ENCODE data around the gene FADS1. TPM values are rescaled to one million over a fixed set of nuclear protein-coding genes. Genes with fewer than 3 reads are reported as not detected.
A peak's percentile ranks its signal among the peaks of the same experiment; 100 is the strongest.

FADS1 gene
- total and polyA plus RNA-seq, 2 donors (not counting 3 experiments of a cell fraction or from before 2014, with no cell fraction given): 110 to 121 TPM

DNA sequence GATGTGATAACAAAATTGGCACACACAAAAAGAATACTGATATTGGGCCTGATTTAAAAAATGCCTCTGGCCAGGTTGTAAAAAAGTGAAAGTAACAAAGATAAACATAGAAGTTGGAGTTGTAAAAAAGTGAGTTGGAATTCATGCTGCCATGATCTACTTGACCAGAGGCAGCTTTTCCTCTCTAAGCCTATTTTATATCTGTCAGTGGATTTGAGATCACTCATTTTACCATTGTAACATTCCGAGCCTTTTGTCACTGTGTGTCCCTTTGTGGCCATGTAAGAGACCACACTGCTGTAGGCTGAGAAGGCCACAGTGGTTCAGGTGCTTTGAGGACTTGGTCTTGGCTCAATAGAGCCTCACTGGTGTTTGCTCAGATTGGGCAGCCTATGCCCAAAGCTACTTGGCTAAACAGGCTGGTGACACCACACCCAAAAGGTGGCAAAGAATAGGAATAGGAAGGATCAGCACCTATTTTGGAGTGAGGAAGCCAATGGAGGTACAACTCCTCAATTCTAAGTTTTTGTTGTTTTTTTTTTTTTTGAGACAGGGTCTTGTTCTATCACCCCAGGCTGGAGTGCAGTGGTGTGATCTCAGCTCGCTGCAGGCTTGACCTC lies 17.0 kb downstream of the FADS1 start:
- no peaks in the 10 kb centered on the region for H4K20me1 ChIP-seq (replicated peaks; ENCODE audit: control insufficient read depth, extremely low read depth, insufficient read depth, low read length)
- peaks cover 17% of the 10 kb centered on the region for H3K4me1 ChIP-seq (ENCODE audit: control insufficient read depth, extremely low read depth, insufficient read depth, low read length)
- TF ChIP-seq GATA2 (IDR thresholded peaks at IDR 0.05; ENCODE audit: insufficient read depth, insufficient read length, low read depth, low read length) (no peak), MYC (IDR thresholded peaks at IDR 0.05; ENCODE audit: low read depth, low read length) (no peak), EZH2 (IDR thresholded peaks at IDR 0.05; ENCODE audit: borderline replicate concordance, low read depth, low read length, severe bottlenecking) (no peak), POLR2AphosphoS5 (IDR thresholded peaks at IDR 0.05; ENCODE audit: insufficient read depth, low read depth, low read length) (no peak), JUN (IDR thresholded peaks at IDR 0.05; ENCODE audit: borderline replicate concordance, insufficient read depth, insufficient read length, low read depth) (no peak), FOS (IDR thresholded peaks at IDR 0.05; ENCODE audit: borderline replicate concordance, insufficient read depth, low read length) (no peak), POLR2A (IDR thresholded peaks at IDR 0.05; ENCODE audit: low read depth, low read length) (no peak)
- TF ChIP-seq, protein P1, sequence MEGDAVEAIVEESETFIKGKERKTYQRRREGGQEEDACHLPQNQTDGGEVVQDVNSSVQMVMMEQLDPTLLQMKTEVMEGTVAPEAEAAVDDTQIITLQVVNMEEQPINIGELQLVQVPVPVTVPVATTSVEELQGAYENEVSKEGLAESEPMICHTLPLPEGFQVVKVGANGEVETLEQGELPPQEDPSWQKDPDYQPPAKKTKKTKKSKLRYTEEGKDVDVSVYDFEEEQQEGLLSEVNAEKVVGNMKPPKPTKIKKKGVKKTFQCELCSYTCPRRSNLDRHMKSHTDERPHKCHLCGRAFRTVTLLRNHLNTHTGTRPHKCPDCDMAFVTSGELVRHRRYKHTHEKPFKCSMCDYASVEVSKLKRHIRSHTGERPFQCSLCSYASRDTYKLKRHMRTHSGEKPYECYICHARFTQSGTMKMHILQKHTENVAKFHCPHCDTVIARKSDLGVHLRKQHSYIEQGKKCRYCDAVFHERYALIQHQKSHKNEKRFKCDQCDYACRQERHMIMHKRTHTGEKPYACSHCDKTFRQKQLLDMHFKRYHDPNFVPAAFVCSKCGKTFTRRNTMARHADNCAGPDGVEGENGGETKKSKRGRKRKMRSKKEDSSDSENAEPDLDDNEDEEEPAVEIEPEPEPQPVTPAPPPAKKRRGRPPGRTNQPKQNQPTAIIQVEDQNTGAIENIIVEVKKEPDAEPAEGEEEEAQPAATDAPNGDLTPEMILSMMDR (IDR thresholded peaks at IDR 0.05; ENCODE audit: extremely low read depth in 1 of 2, insufficient read depth in 1 of 2, low read depth in 1 of 2, low read length in 2 of 2): no peak
- TF ChIP-seq, protein P2, sequence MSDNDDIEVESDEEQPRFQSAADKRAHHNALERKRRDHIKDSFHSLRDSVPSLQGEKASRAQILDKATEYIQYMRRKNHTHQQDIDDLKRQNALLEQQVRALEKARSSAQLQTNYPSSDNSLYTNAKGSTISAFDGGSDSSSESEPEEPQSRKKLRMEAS (IDR thresholded peaks at IDR 0.05; ENCODE audit: insufficient read depth, insufficient read length): no peak
- H3K9me1 ChIP-seq (replicated peaks; ENCODE audit: control insufficient read depth, extremely low read depth, insufficient read depth, low read length): no peaks in the 10 kb centered on the region
- dilution Hi-C loops (cut with MboI; ENCODE audit: extremely low pct_ligation_motif_present, low sequenced_read_pairs): no loop called here
- POLR2A ChIA-PET: interaction anchor here (0.8 kb wide), 1 partner anchor 16 kb away, joined by 3 read pairs; no protein-coding TSS in a partner anchor
- CTCF ChIA-PET: interaction anchor here (0.6 to 4.4 kb wide), 4 partner anchors 15 to 308 kb away, joined by 3 to 134 read pairs (median 66); no protein-coding TSS in a partner anchor
- no peaks in the 10 kb centered on the region for H3K9me3 ChIP-seq (replicated peaks; ENCODE audit: control insufficient read depth, insufficient read depth, low read length)
- intact Hi-C loops (cut with micrococcal nuclease): no loop called here
- H3K27ac ChIP-seq (ENCODE audit: insufficient read depth, low read depth, low read length): peak overlapping the region; percentile 22
- FAIRE-seq: no peak
- no peak overlapping the region for H2AFZ ChIP-seq (ENCODE audit: low read depth, low read length)
- TSS peak; percentile 18 for BruUV-seq (replicated peaks)
- H3K36me3 ChIP-seq (ENCODE audit: control insufficient read depth in 2 of 2, extremely low read depth in 1 of 2, insufficient read depth in 2 of 2, low read length in 2 of 2): peaks cover 8 to 21% of the 10 kb centered on the region in 2 experiments
- no peak overlapping the region for H3K9ac ChIP-seq (replicated peaks; ENCODE audit: extremely low read depth, insufficient read depth, low read length)
- no peaks in the 10 kb centered on the region for H3K27me3 ChIP-seq (ENCODE audit: control insufficient read depth in 2 of 2, insufficient read depth in 2 of 2, low read length in 2 of 2)
- no peak overlapping the region for H3K4me3 ChIP-seq (replicated peaks in 1 of 3; ENCODE audit: insufficient read depth in 1 of 3, low read depth in 1 of 3, low read length in 3 of 3)
- no peak for DNase-seq (ENCODE audit: low read depth, low spot score)
- H3K4me2 ChIP-seq (ENCODE audit: insufficient read depth, low read length): no peak overlapping the region
- peaks cover 33% of the 10 kb centered on the region for H3K79me2 ChIP-seq (ENCODE audit: control insufficient read depth, insufficient read depth, low read length)

Measured in endothelial cell of umbilical vein (primary cell).